A549 (cell line): ENCODE results near the gene NR3C2. TPM values are rescaled to one million over a fixed set of nuclear protein-coding genes. Genes with fewer than 3 reads are reported as not detected.

ENCODE experiments used
- ATAC-seq, 2 experiments: fragments of 200-7000 bp in 1 of 2; fragments of >200 bp in 1 of 2; cut with Nextera tagmentation in 1 of 2; cut with Tn5 transposase in 1 of 2; 3 replicates each; pipeline versions ENCODE4 v1.8.0 to v1.9.1; 2018 to 2020; ENCODE audit warnings: mild to moderate bottlenecking in 1 of 2, moderate library complexity in 1 of 2
- CTCF ChIA-PET: fragments of 300-600 bp; sonication (Branson Sonifier 250); formaldehyde crosslinking; extraction: SDS; loops from one replicate; lab custom pipeline; 2021; ENCODE audit warnings: antibody characterized with exemption, inconsistent platforms; lab: Yijun Ruan, JAX
- POLR2A ChIA-PET: fragments of 350-600 bp; formaldehyde crosslinking; extraction: SDS; loops from one replicate; lab custom pipeline; 2021; ENCODE audit warnings: antibody characterized with exemption, inconsistent platforms; lab: Yijun Ruan, JAX
- DNase-seq, 2 experiments: peaks; one replicate each; pipeline versions ENCODE4 v3.0.0 to v3.0.0-alpha.2; 2011 to 2016; ENCODE audit warnings: low read depth in 1 of 2, low spot score in 1 of 2
- FAIRE-seq: peaks from 2 replicates; lab custom pipeline; 2011; peaks lifted over from hg19 to GRCh38; lab: Jason Lieb, UNC
- H3K27ac ChIP-seq, 2 experiments: fragments of >200 bp; sonication (Bioruptor Twin); formaldehyde crosslinking; 3 replicates each; pipeline ENCODE4 v1.5.1; 2016 to 2017
- H3K4me1 ChIP-seq: fragments of >200 bp; sonication (Bioruptor Twin); formaldehyde crosslinking; 3 replicates; pipeline ENCODE4 v1.6.1; 2016
- H3K4me2 ChIP-seq: fragments of >200 bp; sonication (Bioruptor Twin); formaldehyde crosslinking; 3 replicates; pipeline ENCODE4 v1.6.1; 2016
- H3K4me3 ChIP-seq: fragments of >200 bp; sonication (Bioruptor Twin); formaldehyde crosslinking; 3 replicates; pipeline ENCODE4 v1.5.1; 2016
- H3K9me3 ChIP-seq: fragments of >200 bp; sonication (Bioruptor Twin); formaldehyde crosslinking; 3 replicates; pipeline ENCODE4 v1.6.1; 2016
- ATOH8 ChIP-seq: fragments of 250-450 bp; sonication (Bioruptor Pico); IDR thresholded peaks from 2 replicates; pipeline ENCODE4 v1.5.0; 2020; ENCODE audit warnings: low read depth, mild to moderate bottlenecking, moderate library complexity
- BHLHE40 ChIP-seq: IDR thresholded peaks from 2 replicates; pipeline ENCODE4 v1.6.1; 2012; ENCODE audit warnings: low read depth, low read length, inconsistent platforms
- CBX2 ChIP-seq: fragments of 200-600 bp; sonication (generic); IDR thresholded peaks from 2 replicates; pipeline ENCODE4 v1.6.1; 2016; ENCODE audit warnings: low read depth, mild to moderate bottlenecking, borderline replicate concordance
- CBX8 ChIP-seq: fragments of 200-600 bp; sonication (generic); IDR thresholded peaks from 2 replicates; pipeline ENCODE4 v1.6.1; 2016
- EHMT2 ChIP-seq: fragments of 200-600 bp; sonication (generic); IDR thresholded peaks from 2 replicates; pipeline ENCODE4 v1.6.1; 2016; ENCODE audit warnings: antibody characterized with exemption, low read depth, mild to moderate bottlenecking, moderate library complexity
- ELK1 ChIP-seq: fragments of 150-350 bp; IDR thresholded peaks from 2 replicates; pipeline ENCODE4 v1.6.1; 2014; ENCODE audit warnings: low read depth, mild to moderate bottlenecking, low read length
- FOSB ChIP-seq: fragments of 250-450 bp; sonication (Bioruptor Pico); IDR thresholded peaks from 2 replicates; pipeline ENCODE4 v1.5.0; 2020; ENCODE audit warnings: mild to moderate bottlenecking, moderate library complexity
- HDAC2 ChIP-seq: fragments of 200-600 bp; sonication (generic); IDR thresholded peaks from 2 replicates; pipeline ENCODE4 v1.6.1; 2016
- HEYL ChIP-seq: fragments of 250-450 bp; sonication (Bioruptor Pico); IDR thresholded peaks from 2 replicates; pipeline ENCODE4 v1.8.0; 2021; ENCODE audit warnings: mild to moderate bottlenecking, moderate library complexity
- HOXB13 ChIP-seq: fragments of 250-450 bp; sonication (Bioruptor Pico); IDR thresholded peaks from 2 replicates; pipeline ENCODE4 v1.5.0; 2020; ENCODE audit warnings: low read depth, mild to moderate bottlenecking, moderate library complexity
- JUNB ChIP-seq: fragments of >200 bp; sonication (Bioruptor Twin); formaldehyde crosslinking; IDR thresholded peaks from 2 replicates; pipeline ENCODE4 v1.6.1; 2016
- KDM1A ChIP-seq: fragments of 200-600 bp; sonication (generic); IDR thresholded peaks from 2 replicates; pipeline ENCODE4 v1.6.1; 2016; ENCODE audit warnings: low read depth, mild to moderate bottlenecking
- MAX ChIP-seq: IDR thresholded peaks from 2 replicates; pipeline ENCODE4 v1.6.1; 2012
- MYC ChIP-seq: IDR thresholded peaks from 2 replicates; pipeline ENCODE4 v1.6.1; 2012; ENCODE audit warnings: mild to moderate bottlenecking, inconsistent platforms, low read length, improper control_type of control experiment, borderline replicate concordance
- NPAS2 ChIP-seq: fragments of 250-450 bp; sonication (Bioruptor Pico); IDR thresholded peaks from 2 replicates; pipeline ENCODE4 v1.8.0; 2022; ENCODE audit warnings: mild to moderate bottlenecking, moderate library complexity, borderline replicate concordance
- PBX3 ChIP-seq: IDR thresholded peaks from 2 replicates; pipeline ENCODE4 v1.6.1; 2012
- PHF8 ChIP-seq: fragments of 200-600 bp; sonication (generic); IDR thresholded peaks from 2 replicates; pipeline ENCODE4 v1.6.1; 2016; ENCODE audit warnings: low read depth, mild to moderate bottlenecking, antibody characterized with exemption, moderate library complexity, borderline replicate concordance
- POLR2A ChIP-seq: IDR thresholded peaks from 2 replicates; pipeline ENCODE4 v1.6.1; 2012; ENCODE audit warnings: mild to moderate bottlenecking, low read length
- RARB ChIP-seq: fragments of 250-450 bp; sonication (Bioruptor Pico); IDR thresholded peaks from 2 replicates; pipeline ENCODE4 v1.8.0; 2021; ENCODE audit warnings: mild to moderate bottlenecking, moderate library complexity
- RCOR1 ChIP-seq: fragments of 150-350 bp; IDR thresholded peaks from 2 replicates; pipeline ENCODE4 v1.6.1; 2014; ENCODE audit warnings: antibody characterized with exemption, low read length, low read depth
- REST ChIP-seq: fragments of 200-600 bp; sonication (generic); IDR thresholded peaks from 2 replicates; pipeline ENCODE4 v1.6.1; 2016; ENCODE audit warnings: antibody characterized with exemption, mild to moderate bottlenecking, moderate library complexity
- RNF2 ChIP-seq: fragments of 200-600 bp; sonication (generic); IDR thresholded peaks from 2 replicates; pipeline ENCODE4 v1.6.1; 2016; ENCODE audit warnings: low read depth, mild to moderate bottlenecking, antibody characterized with exemption, moderate library complexity, borderline replicate concordance
- TFCP2L1 ChIP-seq: fragments of 250-450 bp; sonication (Bioruptor Pico); IDR thresholded peaks from 2 replicates; pipeline ENCODE4 v1.5.0; 2021; ENCODE audit warnings: mild to moderate bottlenecking
- TP53 ChIP-seq: fragments of 250-450 bp; sonication (Bioruptor Pico); IDR thresholded peaks from 2 replicates; pipeline ENCODE4 v1.5.0; 2021; ENCODE audit warnings: mild to moderate bottlenecking, moderate library complexity
- ZC3H11A ChIP-seq: fragments of 450-650 bp; IDR thresholded peaks from 2 replicates; pipeline ENCODE4 v1.6.1; 2014; ENCODE audit warnings: antibody characterized with exemption, mild to moderate bottlenecking
- ZFP36 ChIP-seq: fragments of 450-650 bp; IDR thresholded peaks from 2 replicates; pipeline ENCODE4 v1.6.1; 2014; ENCODE audit warnings: borderline replicate concordance; ENCODE audit not compliant: partially characterized antibody
- ZNF302 ChIP-seq: fragments of 250-450 bp; sonication (Bioruptor Pico); IDR thresholded peaks from 2 replicates; pipeline ENCODE4 v1.9.0; 2021; ENCODE audit warnings: inconsistent platforms, mild to moderate bottlenecking, moderate library complexity
- WGBS: methylation state at CpG from one replicate; pipeline ENCODE4 v1.1.6; 2017; ENCODE audit errors: missing lambda C conversion rate; 5-methylcytosine and 5-hydroxymethylcytosine counted together
- polyA plus RNA-seq, 4 experiments: library from polyadenylated mRNA; depleted of rRNA in 3 of 4; stranded (reverse); fragments of >200 nt; fragmentation: RNase III in 1 of 4; extraction: RNeasy Plus Mini Kit Qiagen cat#74134 plus additional on column Dnase treatment in 1 of 4; gene quantifications; 2 replicates in 3 of 4; 3 replicates in 1 of 4; pipeline ENCODE4 v1.2.3, GENCODE V29; 2011 to 2017

NR3C2 gene
- polyA plus RNA-seq, 2 of the 4 experiments (the other 2 are of a cell fraction) = 0.01 to 0.03 TPM

GRCh38 chr4:148454835-148455234, 12.6 kb upstream of the NR3C2 start:
- no peak overlapping the region for H3K4me3 ChIP-seq
- H3K9me3 ChIP-seq = no peaks in the 10 kb centered on the region
- no peaks in the 10 kb centered on the region for H3K4me1 ChIP-seq
- no peak overlapping the region for H3K4me2 ChIP-seq
- FAIRE-seq = no peak
- no peak for TF ChIP-seq PBX3
- TF ChIP-seq TP53 (CRISPR knock-in tag) = no peak
- TF ChIP-seq MAX = no peak
- no peak for TF ChIP-seq ELK1
- TF ChIP-seq NPAS2 (CRISPR knock-in tag) = no peak
- no peak for TF ChIP-seq CBX2
- no peak for TF ChIP-seq POLR2A
- no peak for TF ChIP-seq RARB
- no peak for TF ChIP-seq KDM1A
- no peak for TF ChIP-seq ZC3H11A
- TF ChIP-seq ATOH8 (CRISPR knock-in tag) = no peak
- TF ChIP-seq CBX8 = no peak
- TF ChIP-seq PHF8 = no peak
- no peak for TF ChIP-seq BHLHE40
- TF ChIP-seq HEYL (CRISPR knock-in tag) = no peak
- no peak for TF ChIP-seq RCOR1
- TF ChIP-seq ZFP36 = no peak
- TF ChIP-seq FOSB (CRISPR knock-in tag) = no peak
- no peak for TF ChIP-seq RNF2
- TF ChIP-seq, all 56 proteins: peak for 0
- ATAC-seq (no peak), DNase-seq (no peak)
- H3K27ac ChIP-seq = no peak overlapping the region
- ChIA-PET POLR2A (no interaction called here), CTCF (no interaction called here)

- H3K27ac ChIP-seq = no peak overlapping the region
- H3K4me2 ChIP-seq = no peak overlapping the region
- TF ChIP-seq ZNF302 (no peak), KDM1A (no peak), HOXB13 (no peak), MAX (no peak), ATOH8 (CRISPR knock-in tag) (no peak), TP53 (CRISPR knock-in tag) (no peak)
- ChIA-PET POLR2A (no interaction called here), CTCF (no interaction called here)
- no peaks in the 10 kb centered on the region for H3K9me3 ChIP-seq
- WGBS = 37% methylated on average over 4 of the region's 4 CpGs
- FAIRE-seq = no peak
- H3K4me1 ChIP-seq = no peaks in the 10 kb centered on the region
- no peak overlapping the region for H3K4me3 ChIP-seq
- no peak for ATAC-seq
- no peak for DNase-seq
Measured at GRCh38 chr4:148453833-148454232, 11.6 kb upstream of the NR3C2 start.

- H3K27ac ChIP-seq = no peak overlapping the region
- ChIA-PET POLR2A (no interaction called here), CTCF (no interaction called here)
- H3K9me3 ChIP-seq = no peaks in the 10 kb centered on the region
- H3K4me3 ChIP-seq = no peak overlapping the region
- no peak overlapping the region for H3K4me2 ChIP-seq
- 0% methylated on average over 1 of the region's 1 CpG for WGBS
- no peaks in the 10 kb centered on the region for H3K4me1 ChIP-seq
- FAIRE-seq (no peak), DNase-seq (no peak), ATAC-seq (no peak)
- no peak for TF ChIP-seq EHMT2
- no peak for TF ChIP-seq FOSB (CRISPR knock-in tag)
- no peak for TF ChIP-seq TFCP2L1 (CRISPR knock-in tag)
- no peak for TF ChIP-seq JUNB
- no peak for TF ChIP-seq HDAC2
- no peak for TF ChIP-seq REST
- no peak for TF ChIP-seq MYC
Measured at GRCh38 chr4:148452970-148453369, 10.8 kb upstream of the NR3C2 start.
